SK-N-SH (cell line): Measurements from ENCODE around the gene ATP6V1G1.

Source experiments
- FOXJ3 ChIP-seq: sonication (generic); formaldehyde crosslinking; IDR thresholded peaks from 2 replicates; pipeline ENCODE4 v1.5.1; 2020; ENCODE audit warnings: mild to moderate bottlenecking, missing genetic modification reagents
- GABPA ChIP-seq: IDR thresholded peaks from 2 replicates; pipeline ENCODE4 v1.4.0; 2012; ENCODE audit warnings: low read depth, mild to moderate bottlenecking
- JUND ChIP-seq: IDR thresholded peaks from 2 replicates; pipeline ENCODE4 v1.4.0; 2012
- POLR2AphosphoS5 ChIP-seq: IDR thresholded peaks from 2 replicates; pipeline ENCODE4 v1.6.1; 2012; ENCODE audit warnings: low read depth, low read length
- RAD21 ChIP-seq: IDR thresholded peaks from 2 replicates; pipeline ENCODE4 v1.6.1; 2012; ENCODE audit warnings: mild to moderate bottlenecking, low read length
- TF ChIP-seq, protein P1 (sequence below): IDR thresholded peaks from 2 replicates; pipeline ENCODE4; 2012
- TF ChIP-seq, protein P2 (sequence below): fragments of 200-600 bp; sonication (generic); IDR thresholded peaks from 2 replicates; pipeline ENCODE4 v1.6.1; 2017; ENCODE audit warnings: antibody characterized with exemption, mild to moderate bottlenecking, moderate library complexity
- TF ChIP-seq, protein P3 (sequence below): IDR thresholded peaks from 2 replicates; pipeline ENCODE4 v1.4.0; 2012; ENCODE audit warnings: low read depth, borderline replicate concordance

DNA sequence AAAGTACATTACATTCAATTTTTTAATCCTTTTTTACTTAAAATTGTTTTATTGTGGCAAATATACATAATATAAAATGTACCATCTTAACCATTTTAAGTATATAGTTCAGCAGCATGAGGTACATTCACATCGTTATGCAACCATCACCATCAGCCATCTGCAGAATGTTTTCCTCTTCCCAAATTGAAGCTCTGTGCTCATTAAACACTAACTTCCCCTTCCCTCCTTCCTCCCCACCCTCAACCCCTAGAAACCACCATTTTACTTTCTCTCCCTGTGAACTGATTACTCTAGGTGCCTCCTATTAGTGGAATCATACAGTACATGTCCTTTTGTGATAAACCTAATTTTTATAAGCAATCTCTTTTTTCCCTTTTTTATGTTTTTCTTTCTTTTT, 54.4 kb downstream of the ATP6V1G1 start:
- TF ChIP-seq JUND (no peak), POLR2AphosphoS5 (no peak), RAD21 (no peak), FOXJ3 (CRISPR knock-in tag) (no peak), GABPA (no peak)
- TF ChIP-seq, protein P1, sequence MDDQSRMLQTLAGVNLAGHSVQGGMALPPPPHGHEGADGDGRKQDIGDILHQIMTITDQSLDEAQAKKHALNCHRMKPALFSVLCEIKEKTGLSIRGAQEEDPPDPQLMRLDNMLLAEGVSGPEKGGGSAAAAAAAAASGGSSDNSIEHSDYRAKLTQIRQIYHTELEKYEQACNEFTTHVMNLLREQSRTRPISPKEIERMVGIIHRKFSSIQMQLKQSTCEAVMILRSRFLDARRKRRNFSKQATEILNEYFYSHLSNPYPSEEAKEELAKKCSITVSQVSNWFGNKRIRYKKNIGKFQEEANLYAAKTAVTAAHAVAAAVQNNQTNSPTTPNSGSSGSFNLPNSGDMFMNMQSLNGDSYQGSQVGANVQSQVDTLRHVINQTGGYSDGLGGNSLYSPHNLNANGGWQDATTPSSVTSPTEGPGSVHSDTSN, result no peak
- TF ChIP-seq, protein P2, sequence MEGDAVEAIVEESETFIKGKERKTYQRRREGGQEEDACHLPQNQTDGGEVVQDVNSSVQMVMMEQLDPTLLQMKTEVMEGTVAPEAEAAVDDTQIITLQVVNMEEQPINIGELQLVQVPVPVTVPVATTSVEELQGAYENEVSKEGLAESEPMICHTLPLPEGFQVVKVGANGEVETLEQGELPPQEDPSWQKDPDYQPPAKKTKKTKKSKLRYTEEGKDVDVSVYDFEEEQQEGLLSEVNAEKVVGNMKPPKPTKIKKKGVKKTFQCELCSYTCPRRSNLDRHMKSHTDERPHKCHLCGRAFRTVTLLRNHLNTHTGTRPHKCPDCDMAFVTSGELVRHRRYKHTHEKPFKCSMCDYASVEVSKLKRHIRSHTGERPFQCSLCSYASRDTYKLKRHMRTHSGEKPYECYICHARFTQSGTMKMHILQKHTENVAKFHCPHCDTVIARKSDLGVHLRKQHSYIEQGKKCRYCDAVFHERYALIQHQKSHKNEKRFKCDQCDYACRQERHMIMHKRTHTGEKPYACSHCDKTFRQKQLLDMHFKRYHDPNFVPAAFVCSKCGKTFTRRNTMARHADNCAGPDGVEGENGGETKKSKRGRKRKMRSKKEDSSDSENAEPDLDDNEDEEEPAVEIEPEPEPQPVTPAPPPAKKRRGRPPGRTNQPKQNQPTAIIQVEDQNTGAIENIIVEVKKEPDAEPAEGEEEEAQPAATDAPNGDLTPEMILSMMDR, result no peak
- TF ChIP-seq, protein P3, sequence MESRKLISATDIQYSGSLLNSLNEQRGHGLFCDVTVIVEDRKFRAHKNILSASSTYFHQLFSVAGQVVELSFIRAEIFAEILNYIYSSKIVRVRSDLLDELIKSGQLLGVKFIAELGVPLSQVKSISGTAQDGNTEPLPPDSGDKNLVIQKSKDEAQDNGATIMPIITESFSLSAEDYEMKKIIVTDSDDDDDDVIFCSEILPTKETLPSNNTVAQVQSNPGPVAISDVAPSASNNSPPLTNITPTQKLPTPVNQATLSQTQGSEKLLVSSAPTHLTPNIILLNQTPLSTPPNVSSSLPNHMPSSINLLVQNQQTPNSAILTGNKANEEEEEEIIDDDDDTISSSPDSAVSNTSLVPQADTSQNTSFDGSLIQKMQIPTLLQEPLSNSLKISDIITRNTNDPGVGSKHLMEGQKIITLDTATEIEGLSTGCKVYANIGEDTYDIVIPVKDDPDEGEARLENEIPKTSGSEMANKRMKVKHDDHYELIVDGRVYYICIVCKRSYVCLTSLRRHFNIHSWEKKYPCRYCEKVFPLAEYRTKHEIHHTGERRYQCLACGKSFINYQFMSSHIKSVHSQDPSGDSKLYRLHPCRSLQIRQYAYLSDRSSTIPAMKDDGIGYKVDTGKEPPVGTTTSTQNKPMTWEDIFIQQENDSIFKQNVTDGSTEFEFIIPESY, result no peak
